Measurements from ENCODE around the gene TRMT1.

DNA sequence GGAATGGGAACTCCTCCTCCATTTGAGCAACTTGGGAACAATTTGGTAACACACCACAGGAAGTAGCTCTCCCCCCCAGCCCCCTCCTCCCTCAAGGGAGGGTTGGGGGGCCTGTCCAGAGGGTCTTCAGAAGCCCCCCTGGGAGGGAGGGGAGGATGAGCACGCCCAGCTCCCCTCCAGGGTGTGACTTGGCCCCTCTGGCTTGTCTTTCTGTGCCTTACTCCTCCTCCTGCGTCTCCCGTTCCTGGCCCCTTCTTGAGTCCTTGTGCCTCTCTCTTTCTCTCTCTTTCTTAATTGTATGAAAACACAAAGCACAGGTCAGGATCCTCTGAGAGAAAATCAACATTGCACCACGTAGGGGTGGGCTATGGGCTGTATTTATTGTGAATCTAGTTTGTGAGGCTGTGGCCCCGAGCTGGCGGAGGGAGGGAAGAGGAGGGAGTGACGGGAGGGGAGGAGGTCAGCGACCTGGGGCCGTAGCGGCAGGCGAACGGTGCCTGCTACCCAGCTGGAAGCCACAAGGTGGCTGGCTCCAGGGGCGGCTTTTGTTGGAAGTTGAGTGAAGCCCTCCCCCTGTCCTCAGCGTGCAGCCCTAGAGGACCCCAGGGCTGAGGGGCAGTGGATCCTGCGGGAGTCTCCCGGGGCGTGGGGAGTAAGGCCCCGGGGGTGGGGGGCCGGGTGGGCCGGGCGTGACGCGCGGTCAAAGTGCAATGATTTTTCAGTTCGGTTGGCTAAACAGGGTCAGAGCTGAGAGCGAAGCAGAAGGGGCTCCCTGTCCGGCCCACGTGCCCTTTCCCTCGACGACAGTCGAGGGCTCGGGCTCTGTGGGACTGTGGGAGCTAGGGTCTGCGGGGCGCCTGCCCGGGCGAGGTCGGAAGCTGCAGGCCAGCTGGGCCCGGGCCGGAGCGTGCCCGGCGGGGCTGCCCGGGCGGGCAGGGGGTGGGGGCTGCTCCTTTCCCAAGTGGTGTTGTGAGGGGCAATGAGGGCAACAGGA lies 20.3 kb downstream of the TRMT1 start:
- no peak for TF ChIP-seq USF1 (CRISPR knock-in tag; IDR thresholded peaks at IDR 0.05)
- TF ChIP-seq CTCF (IDR thresholded peaks at IDR 0.05), result no peak
- TF ChIP-seq ZBTB43 (CRISPR knock-in tag; IDR thresholded peaks at IDR 0.05), result no peak
- no peak for TF ChIP-seq SP1 (CRISPR knock-in tag; conservative IDR thresholded peaks at IDR 0.05)
- no peak for TF ChIP-seq ATF1 (CRISPR knock-in tag; IDR thresholded peaks at IDR 0.05)
- no peak for TF ChIP-seq SMAD3 (CRISPR knock-in tag; IDR thresholded peaks at IDR 0.05; ENCODE audit: borderline replicate concordance)
- TF ChIP-seq GABPB1 (CRISPR knock-in tag; IDR thresholded peaks at IDR 0.05), result no peak
- TF ChIP-seq, protein P1, sequence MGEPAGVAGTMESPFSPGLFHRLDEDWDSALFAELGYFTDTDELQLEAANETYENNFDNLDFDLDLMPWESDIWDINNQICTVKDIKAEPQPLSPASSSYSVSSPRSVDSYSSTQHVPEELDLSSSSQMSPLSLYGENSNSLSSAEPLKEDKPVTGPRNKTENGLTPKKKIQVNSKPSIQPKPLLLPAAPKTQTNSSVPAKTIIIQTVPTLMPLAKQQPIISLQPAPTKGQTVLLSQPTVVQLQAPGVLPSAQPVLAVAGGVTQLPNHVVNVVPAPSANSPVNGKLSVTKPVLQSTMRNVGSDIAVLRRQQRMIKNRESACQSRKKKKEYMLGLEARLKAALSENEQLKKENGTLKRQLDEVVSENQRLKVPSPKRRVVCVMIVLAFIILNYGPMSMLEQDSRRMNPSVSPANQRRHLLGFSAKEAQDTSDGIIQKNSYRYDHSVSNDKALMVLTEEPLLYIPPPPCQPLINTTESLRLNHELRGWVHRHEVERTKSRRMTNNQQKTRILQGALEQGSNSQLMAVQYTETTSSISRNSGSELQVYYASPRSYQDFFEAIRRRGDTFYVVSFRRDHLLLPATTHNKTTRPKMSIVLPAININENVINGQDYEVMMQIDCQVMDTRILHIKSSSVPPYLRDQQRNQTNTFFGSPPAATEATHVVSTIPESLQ (CRISPR knock-in tag; IDR thresholded peaks at IDR 0.05), result no peak
- TF ChIP-seq, protein P2, sequence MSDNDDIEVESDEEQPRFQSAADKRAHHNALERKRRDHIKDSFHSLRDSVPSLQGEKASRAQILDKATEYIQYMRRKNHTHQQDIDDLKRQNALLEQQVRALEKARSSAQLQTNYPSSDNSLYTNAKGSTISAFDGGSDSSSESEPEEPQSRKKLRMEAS (CRISPR knock-in tag; IDR thresholded peaks at IDR 0.05), result peak; percentile 84; the same call in 1 of the 2 replicates
- no peak for TF ChIP-seq CREM (CRISPR knock-in tag; IDR thresholded peaks at IDR 0.05)

Measured in WTC11 (cell line).